ENCODE measurements around the gene DOCK7. TPM values are rescaled to one million over a fixed set of nuclear protein-coding genes. Genes with fewer than 3 reads are reported as not detected.

Gene DOCK7
- total and polyA plus RNA-seq, 2 of the 13 experiments (the other 11 are each of a cell fraction or from before 2014, with no cell fraction given): 45.7 to 67.2 TPM

GRCh38 chr1:62687903-62688686 is at the start of gene DOCK7 (continued):
- TF ChIP-seq ZNF773 (CRISPR knock-in tag; IDR thresholded peaks at IDR 0.05; ENCODE audit: borderline replicate concordance): no peak
- TF ChIP-seq SSRP1 (CRISPR knock-in tag; IDR thresholded peaks at IDR 0.05): 0 out of 2 replicates have a peak, but pooled peaks have one; percentile 61
- TF ChIP-seq, protein P1, sequence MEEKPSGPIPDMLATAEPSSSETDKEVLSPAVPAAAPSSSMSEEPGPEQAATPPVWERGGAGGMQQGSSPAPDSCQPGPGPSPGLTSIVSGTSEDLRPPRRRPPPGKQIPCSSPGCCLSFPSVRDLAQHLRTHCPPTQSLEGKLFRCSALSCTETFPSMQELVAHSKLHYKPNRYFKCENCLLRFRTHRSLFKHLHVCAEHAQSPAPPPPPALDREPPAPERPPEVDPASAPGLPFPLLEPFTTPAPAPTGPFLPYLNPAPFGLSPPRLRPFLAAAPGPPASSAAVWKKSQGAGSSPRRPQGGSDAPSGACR (CRISPR knock-in tag; IDR thresholded peaks at IDR 0.05): peak; percentile 84
- TF ChIP-seq, protein P2, sequence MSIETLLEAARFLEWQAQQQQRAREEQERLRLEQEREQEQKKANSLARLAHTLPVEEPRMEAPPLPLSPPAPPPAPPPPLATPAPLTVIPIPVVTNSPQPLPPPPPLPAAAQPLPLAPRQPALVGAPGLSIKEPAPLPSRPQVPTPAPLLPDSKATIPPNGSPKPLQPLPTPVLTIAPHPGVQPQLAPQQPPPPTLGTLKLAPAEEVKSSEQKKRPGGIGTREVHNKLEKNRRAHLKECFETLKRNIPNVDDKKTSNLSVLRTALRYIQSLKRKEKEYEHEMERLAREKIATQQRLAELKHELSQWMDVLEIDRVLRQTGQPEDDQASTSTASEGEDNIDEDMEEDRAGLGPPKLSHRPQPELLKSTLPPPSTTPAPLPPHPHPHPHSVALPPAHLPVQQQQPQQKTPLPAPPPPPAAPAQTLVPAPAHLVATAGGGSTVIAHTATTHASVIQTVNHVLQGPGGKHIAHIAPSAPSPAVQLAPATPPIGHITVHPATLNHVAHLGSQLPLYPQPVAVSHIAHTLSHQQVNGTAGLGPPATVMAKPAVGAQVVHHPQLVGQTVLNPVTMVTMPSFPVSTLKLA (IDR thresholded peaks at IDR 0.05): no peak
- TF ChIP-seq, protein P3, sequence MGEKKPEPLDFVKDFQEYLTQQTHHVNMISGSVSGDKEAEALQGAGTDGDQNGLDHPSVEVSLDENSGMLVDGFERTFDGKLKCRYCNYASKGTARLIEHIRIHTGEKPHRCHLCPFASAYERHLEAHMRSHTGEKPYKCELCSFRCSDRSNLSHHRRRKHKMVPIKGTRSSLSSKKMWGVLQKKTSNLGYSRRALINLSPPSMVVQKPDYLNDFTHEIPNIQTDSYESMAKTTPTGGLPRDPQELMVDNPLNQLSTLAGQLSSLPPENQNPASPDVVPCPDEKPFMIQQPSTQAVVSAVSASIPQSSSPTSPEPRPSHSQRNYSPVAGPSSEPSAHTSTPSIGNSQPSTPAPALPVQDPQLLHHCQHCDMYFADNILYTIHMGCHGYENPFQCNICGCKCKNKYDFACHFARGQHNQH (CRISPR knock-in tag; IDR thresholded peaks at IDR 0.05): peak; percentile 53; the same call in 1 of the 2 replicates
- no peak for TF ChIP-seq CEBPG (CRISPR knock-in tag; IDR thresholded peaks at IDR 0.05)
- TF ChIP-seq, protein P4, sequence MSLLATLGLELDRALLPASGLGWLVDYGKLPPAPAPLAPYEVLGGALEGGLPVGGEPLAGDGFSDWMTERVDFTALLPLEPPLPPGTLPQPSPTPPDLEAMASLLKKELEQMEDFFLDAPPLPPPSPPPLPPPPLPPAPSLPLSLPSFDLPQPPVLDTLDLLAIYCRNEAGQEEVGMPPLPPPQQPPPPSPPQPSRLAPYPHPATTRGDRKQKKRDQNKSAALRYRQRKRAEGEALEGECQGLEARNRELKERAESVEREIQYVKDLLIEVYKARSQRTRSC (CRISPR knock-in tag; IDR thresholded peaks at IDR 0.05; ENCODE audit: low read depth): no peak
- peak; percentile 67 for TF ChIP-seq XRCC5 (optimal IDR thresholded peaks at IDR 0.05; ENCODE audit: low read length)
- TF ChIP-seq DZIP1 (CRISPR knock-in tag; IDR thresholded peaks at IDR 0.05): no peak
- TF ChIP-seq ZBTB46 (CRISPR knock-in tag; IDR thresholded peaks at IDR 0.05; ENCODE audit: borderline replicate concordance): no peak
- TF ChIP-seq, protein P5, sequence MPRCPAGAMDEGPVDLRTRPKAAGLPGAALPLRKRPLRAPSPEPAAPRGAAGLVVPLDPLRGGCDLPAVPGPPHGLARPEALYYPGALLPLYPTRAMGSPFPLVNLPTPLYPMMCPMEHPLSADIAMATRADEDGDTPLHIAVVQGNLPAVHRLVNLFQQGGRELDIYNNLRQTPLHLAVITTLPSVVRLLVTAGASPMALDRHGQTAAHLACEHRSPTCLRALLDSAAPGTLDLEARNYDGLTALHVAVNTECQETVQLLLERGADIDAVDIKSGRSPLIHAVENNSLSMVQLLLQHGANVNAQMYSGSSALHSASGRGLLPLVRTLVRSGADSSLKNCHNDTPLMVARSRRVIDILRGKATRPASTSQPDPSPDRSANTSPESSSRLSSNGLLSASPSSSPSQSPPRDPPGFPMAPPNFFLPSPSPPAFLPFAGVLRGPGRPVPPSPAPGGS (CRISPR knock-in tag; IDR thresholded peaks at IDR 0.05): no peak
- TF ChIP-seq, protein P6, sequence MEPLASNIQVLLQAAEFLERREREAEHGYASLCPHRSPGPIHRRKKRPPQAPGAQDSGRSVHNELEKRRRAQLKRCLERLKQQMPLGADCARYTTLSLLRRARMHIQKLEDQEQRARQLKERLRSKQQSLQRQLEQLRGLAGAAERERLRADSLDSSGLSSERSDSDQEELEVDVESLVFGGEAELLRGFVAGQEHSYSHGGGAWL (CRISPR knock-in tag; IDR thresholded peaks at IDR 0.05): peak; percentile 46; the same call in 1 of the 2 replicates

All from HepG2 (cell line).